HG03342 (cell line): ENCODE results near the gene C1orf35.

Experiments used
- ATAC-seq: cut with Tn5 transposase; IDR thresholded peaks from one replicate; pipeline ENCODE4 v1.9.1; 2021; ENCODE audit warnings: mild to moderate bottlenecking, moderate library complexity; ENCODE audit not compliant: unreplicated experiment

Gene C1orf35

DNA sequence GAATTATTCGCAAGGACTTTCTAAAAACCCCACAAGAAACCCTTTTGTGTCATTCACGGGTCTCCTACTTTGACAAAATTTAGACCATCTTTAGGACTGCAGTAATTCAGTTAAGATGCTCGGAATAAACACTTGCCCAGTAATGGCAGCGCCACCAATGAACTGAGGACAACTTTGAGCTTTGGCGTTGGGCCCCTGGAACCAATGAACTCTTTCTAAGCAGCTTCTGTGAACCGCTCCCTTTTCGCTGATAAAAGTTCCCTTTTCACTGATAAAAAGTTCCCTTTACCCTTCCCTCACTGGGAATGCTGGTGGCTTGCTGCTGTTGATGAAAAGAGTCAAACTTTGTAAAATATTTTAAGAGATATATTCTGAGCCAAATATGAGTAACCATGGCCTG, 7.4 kb upstream of the C1orf35 start:
- ATAC-seq = no peak

DNA sequence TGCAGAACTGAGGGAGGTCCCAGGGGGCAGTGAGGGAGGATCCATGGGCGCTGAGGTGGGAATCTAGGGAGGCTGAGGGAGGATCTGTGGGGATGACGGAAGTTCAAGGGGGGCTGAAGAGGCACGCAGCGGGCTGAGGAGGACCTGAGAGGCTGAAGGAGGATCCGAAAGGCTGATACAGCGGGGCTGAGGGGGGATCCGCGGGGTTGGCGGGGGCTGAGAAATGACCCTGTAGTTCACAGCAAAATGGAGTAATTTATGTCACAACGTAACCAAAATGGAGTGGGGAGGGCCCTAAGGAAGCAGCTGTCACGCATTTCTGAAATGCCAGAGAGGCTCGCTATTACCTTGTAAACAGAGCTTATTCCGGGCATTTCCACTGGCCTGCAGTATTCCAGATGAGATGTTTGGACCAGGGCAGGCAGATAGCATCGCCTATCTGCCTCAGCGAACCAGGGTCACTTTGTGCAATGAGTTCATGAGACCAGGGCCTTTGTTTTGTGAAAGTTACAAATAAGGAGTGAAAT, 6.9 kb upstream of the C1orf35 start:
- ATAC-seq = no peak

DNA sequence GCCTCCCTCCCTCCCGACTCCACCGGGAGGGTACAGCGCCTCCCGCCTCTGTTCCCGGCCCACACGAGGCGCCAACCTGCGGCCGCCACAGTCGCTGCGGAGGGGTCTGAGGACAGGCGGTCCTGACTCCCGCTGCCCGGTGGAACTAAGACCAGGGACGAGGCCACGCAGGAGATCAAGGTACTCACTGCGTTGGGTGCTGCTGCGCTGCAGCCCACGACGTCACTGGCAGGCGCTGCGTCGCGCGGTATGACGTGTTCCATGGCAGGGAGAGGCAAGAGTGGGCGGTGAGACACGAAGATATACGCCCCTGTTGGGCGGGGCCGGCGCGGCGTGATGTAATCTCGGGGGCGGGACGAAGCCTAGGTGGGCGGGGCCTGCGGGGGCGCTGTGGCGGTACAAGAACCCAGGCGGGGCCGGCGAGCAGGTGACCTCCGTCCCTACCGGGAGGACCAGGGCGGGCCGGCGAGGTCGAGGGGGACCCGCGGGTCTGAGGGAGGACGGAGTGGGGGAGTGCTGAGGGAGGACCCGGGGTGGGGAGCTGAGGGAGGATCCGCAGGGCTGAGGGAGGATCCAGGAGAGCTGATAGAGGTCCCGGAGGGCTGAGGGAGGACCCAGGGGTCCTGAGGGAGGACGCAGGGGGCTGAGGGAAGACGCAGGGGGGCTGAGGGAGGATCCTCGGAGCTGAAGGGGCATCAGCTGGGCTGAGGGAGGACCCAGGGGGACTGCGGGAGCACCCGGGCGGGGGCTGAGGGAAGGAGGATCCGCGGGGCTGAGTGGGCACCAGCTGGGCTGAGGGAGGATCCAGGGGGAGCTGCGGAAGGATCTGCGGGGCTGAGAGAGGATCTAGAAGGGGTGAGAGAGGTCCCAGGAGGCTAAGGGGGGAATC, 6.2 kb upstream of the C1orf35 start, which contains the start of gene MRPL55:
Gene MRPL55, minus strand, starts transcription at position 227 of the 889 bp plus-strand sequence. CDS start 1,039 bp downstream, outside the sequence.
- peak; percentile 83 for ATAC-seq

DNA sequence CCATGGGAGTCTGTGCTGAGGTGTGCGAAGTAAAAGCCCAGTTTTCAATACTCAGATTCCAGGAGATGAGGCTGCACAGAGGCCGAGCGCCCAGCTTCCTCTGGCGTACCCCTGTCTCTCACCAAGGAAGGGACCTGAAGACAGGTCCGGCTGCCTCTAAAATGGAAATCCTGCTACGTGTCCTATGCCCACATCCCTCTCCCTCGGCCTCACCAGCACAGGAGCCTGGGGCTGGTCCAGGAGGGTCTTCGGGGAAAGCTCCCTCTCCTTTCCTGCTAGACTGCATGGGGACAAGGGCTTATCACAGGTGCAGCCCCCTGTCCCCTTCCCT, 5.6 kb upstream of the C1orf35 start:
- ATAC-seq = peak; percentile 8

DNA sequence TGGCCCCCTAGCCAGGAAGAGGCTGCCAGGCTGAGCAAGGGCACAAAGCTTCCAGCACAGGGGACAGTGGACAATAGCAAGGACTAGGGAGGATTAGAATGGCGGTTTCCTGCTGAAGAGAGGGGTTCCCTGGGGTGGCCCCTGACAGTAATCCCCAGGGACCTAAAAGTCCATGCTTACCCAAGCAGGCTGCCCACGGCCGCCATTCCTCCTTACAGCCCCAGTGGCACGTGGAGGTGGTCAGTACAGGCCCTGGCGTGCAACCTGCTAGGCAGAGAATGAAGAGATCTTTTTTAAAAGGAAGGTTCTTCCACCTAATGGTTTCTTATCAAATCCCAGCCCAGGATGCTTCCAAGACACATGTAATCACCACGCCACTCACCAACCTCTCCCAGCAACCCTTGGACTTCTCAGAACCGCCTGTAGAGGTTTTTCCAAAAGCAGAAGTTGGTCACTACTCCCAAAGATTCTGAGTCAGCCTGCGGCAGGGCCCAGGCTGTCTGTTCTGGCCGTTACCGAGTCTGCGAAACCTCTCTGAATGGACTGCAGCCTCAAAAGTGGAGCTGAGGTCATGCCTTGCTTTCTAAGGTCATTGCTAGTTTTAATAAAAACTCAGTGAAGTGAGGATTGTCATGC, 5.0 kb upstream of the C1orf35 start:
- no peak for ATAC-seq

DNA sequence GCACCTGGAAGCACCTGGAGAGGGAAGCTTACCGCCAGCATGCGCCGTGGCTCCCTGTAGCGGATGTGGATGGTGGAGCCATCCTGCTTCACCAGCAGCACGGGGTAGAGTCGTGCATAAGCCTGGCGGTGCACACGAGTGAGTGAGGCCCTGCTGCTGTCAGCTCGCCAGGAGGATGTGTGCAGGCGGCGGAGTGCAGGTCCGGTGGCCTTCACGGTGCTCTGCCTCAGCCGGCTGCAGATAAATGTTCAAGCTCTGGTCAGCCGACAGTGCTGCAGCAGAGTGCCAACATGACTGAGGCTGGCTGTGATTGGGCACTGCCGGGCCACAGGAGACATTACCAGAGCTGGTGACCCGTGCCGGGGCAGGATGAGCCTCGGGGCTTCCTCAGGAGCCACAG, 4.5 kb upstream of the C1orf35 start:
- ATAC-seq = no peak

DNA sequence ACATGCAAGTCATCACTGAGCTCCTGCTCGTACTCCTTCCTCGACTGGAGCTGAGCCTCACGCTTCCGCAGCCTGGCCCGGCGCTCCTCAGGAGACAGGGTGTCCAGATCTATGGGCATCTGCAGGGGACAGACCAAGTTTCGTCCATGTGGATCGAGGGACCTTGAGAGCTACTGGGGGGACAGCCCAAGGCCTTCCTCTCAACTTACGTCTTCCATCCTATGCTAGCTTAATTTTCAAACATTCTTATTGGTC, 3.6 kb upstream of the C1orf35 start:
- no peak for ATAC-seq

DNA sequence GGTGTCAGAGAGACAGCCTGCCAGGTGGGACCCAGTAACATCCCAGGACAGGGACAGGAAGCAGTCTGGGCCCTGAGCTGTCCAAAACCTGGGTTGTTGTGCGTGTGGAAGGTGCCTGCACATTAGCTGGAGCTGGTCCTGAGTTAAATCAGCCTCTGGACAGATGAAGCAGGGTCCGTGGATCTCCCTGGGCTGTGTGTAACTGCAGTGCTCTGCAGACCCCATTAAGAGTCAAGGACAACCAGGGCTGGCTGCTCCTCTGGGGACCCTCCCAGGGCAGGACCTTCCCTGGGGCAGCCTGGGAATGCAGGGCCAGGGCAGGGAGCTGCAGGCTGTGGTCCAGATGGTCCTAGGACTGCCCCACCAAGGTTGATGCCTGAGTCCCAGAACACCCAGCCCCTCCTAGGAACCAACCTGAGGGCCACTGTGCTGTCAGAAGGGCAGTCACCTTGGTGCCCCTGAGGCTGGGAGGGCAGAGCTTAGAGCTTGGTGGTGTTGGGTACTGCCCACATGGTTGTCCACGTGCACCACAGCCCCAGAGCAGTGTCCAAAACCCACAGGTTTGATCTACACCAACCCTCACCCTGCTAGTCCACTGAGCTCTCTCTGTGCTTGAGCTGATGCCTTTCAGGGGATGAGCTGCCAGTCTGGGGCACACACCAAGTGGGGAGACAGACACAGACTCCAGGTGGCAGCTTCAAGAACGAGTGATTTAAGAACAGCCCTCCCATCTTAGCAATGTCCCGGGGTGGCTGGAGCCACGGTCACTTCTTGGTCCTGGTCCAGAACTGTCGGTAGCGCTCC, 3.1 kb upstream of the C1orf35 start:
- no peak for ATAC-seq

DNA sequence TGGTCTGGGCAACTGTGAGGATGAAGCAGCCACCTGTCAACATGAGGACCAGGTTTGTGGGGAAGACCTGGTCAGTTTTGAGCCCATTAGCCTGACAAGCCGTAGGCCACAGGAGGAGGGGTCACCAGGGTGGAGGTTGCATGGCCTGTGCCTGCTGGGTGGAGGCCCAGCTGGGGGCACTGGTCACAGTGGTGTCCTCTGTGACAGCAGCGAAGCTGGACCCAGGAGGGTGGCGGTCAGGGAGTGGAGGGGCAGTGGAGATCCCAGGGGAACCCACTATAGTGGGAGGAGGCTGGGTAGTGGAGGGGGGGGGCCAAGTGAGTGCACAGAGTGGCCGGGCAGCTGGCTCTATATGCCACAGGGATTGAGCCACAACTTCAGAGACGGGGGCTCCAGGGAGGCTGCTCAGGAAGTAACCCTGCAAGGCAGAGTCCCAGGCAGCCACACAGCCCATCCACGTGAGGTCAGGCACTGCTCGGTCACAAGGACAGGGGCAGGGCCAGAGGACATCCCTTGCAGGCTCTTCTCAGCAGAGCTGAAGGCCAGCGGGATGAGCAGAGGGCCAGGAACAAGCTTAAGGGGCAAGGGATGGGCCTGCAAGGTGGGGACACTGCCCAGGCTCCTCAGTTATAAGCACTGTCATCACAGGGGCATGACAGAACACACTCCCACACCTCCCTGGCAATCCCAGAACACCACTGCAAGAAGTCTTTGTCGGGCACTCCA, 2.3 kb upstream of the C1orf35 start:
- no peak for ATAC-seq

DNA sequence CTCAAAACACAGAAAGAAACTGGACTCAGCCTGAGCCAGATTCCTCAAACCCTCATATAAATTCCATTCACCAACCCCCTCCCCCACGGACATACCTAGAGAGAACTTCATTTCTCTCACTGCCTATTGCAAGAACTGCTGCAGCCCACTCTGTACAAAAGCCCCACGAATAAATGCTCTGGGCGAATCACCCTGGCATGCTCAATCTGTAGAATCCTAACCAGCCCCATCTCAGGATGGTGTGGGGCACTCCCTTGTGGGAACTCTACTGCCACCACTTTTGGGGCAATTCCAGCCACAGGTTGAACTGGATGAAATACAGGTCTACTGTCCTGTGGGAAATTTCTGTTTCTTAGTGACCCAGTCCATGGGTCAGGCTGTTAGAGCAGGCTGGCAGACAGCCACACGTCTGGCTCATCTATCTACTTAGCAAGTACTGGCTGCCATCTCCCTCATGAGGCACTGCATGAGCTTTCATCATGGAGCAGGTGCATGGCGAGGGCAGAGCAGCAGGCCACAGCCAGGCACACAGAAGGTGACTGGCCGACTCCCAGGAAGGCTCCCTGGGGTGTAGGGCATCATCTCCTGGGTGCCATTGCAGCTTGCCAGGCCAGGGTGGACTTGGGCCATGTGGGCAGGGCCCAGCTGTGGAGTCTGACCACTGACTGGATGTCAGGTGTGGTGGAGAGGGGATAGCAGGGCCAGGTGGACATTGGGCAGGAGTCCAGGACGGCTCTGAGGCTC, 1.6 kb upstream of the C1orf35 start:
- no peak for ATAC-seq

DNA sequence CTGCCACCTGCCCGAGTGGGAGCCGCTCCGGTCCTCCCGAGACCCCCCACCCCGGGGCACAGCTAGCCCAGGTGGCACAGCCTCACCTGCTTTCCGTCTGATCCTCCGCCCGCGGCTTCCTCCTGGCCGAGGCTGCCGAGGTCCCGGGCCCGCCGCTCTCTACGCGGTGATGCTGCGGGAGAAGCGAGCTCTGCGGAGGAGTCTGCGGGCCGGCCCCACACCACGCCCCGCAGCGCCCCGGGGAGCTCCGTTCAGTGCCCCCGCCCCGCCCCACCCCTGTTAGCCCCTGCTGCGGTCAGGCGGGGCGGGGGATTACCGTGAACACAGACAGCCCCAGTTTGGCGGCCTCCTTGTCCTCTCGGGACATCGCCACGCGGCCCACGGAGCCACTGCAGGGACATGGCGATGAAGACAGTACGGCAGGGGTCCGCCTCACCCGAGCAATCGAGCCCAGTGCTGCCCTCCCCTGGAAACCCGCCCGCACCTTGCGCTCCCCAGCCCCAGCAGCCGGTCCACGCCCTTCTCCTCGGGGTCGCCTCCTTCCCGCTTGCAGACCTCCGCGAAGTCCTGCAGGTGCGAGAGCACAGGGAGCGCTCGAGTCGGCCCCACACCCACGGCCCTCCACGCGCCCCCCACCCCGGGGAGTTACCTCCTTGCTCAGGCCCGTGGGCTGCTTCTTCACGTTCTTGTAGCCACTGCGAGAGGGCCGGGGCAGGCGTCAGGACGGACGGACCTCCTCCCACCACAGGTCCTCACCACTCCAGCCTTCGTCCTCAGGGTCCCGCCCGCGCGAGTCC, 933 bp downstream of the C1orf35 start:
- peak; percentile 22 for ATAC-seq

DNA sequence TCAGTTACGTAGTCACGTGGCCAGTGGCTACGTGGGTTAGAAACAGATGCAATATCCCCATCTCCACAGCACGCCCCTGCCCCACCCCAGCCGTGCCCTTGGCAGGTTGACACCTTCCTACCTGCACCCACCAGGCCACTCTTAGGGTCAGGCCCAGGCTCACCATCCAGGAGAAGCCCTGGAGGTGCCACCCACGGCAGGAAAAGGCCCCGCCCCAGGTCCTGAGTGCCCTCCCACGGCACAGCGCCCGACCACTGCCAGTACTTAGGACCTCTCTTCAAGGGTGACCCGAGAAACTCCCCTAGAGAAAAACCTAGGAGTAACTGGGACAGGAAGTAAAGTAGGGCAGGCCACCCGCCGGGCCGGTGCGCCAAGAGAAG, 1.5 kb downstream of the C1orf35 start:
- no peak for ATAC-seq

DNA sequence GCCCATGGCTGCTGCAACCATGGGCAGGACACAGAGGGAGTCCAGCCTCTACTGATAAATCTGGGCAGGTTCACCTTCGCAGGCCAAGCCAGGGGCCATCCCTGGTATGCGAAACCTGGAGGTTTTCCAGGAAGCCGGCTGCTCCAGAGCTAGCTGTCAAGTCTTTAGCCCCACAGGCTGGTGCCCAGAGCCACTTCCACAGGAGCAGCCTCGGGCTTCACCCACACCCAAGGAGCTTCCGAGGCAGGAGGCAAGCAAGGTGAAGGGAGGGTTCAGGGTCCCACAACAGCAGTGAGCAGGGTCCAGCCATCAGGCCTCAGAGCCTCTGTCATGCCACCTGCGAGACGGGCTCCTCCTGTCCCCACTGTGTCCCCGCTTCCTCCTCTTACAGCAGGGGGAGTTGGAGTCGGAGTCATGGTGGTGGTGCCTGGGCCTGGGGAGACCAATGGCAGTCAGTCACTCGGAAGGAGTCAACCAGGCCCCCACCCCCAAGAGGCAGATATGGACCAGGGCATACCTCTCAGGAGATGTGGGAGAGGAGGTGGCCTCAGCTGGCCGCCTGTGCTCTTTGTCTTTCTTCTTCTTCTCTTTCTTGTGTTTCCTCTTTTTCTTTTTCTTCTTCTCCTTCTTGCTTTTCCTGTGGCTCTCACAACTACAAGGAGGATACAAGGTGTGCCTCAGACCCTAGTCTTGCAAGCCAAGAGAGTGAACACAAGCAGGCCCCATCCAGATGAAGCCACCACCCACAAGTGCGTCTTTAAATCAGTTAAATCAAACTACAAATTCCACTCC, 2.1 kb downstream of the C1orf35 start:
- ATAC-seq = no peak

DNA sequence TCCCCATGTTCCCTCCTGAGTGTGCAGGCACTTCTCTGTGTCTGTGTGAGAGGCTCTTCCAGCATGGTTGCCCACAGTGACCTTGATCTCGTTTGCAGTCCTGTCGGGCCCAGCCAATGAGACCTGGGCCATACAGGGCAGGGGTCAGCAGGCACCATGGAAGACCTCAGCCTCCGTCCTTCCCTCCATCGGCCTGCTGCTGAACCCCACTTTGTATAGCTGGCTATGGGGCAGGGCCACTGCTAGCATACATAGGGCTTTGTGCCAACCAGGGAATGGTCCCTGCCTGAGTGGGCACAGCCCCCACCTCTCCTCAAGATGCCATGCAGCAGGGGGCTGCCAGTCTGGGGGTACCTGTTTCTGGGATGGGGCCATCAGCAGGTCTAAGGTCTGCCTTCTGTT, 3.8 kb downstream of the C1orf35 start:
- no peak for ATAC-seq

DNA sequence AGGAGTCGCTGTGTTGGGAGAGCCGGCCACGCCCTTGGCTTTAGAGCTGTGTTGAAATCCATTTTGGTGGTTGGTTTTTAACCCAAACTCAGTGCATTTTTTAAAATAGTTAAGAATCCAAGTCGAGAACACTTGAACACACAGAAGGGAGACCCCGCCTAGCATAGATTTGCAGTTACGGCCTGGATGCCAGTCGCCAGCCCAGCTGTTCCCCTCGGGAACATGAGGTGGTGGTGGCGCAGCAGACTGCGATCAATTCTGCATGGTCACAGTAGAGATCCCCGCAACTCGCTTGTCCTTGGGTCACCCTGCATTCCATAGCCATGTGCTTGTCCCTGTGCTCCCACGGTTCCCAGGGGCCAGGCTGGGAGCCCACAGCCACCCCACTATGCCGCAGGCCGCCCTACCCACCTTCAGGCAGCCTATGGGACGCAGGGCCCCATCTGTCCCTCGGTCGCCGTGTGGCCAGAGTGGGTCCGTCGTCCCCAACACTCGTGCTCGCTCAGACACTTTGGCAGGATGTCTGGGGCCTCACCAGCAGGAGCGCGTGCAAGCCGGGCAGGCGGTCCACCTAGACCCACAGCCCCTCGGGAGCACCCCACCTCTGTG, 4.7 kb downstream of the C1orf35 start:
- ATAC-seq = no peak

DNA sequence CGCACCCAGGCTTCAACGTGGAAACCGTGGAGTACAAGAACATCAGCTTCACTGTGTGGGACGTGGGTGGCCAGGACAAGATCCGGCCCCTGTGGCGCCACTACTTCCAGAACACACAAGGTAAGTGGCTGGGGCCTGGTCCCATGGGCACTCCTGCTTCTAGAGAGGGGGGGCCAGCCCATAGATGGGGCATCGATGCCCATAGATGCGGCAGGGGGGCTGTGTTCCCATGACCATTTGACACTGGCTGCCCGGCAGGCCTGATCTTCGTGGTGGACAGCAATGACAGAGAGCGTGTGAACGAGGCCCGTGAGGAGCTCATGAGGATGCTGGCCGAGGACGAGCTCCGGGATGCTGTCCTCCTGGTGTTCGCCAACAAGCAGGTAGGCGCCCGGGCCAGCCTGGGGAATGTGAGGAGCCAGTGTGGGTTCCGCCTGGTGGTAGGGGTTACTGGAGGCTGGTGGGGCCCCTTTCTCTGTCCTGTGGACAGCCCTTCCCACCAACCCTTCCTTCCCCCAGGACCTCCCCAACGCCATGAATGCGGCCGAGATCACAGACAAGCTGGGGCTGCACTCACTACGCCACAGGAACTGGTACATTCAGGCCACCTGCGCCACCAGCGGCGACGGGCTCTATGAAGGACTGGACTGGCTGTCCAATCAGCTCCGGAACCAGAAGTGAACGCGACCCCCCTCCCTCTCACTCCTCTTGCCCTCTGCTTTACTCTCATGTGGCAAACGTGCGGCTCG, 5.6 kb downstream of the C1orf35 start:
- ATAC-seq = no peak

DNA sequence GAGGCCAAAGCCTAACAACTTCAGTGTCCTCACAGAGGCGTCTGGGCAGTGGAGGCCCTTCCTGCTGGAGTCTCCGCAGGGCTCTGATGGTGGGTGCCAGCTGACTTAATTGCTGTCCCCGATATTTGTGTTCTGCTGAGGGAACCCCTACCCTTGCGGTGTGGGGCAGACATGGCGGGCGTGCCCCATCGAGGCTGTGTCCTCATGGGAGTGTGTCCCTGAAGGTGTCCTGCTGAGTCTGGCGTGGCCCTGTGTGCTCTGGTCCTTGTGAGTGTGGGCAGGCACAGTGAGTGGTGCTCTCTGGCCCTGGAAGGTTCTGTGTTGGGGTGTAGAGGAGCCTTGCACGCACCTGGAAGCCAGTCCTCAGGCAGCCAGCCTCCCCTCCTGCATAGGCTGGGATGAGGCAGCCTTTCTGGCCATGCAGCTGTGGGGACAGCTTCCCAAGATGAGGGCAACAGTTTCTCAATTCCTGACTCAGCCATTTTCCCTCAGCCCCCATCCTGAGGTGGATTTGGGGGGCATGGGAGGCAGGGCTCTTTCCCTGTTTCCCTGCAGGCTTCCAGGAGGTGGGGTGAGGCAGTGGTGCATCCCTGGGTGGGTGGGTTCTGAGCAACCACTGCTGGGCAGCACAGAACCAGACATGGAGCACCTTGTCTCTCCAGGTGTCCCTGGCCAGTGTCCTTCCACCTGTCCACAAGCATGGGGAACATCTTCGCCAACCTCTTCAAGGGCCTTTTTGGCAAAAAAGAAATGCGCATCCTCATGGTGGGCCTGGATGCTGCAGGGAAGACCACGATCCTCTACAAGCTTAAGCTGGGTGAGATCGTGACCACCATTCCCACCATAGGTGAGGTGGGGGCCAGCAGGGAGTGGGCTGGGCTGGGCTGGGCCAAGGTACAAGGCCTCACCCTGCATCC, 6.5 kb downstream of the C1orf35 start:
- ATAC-seq = no peak
